ENCODE results near the gene ZNF592. TPM values are rescaled to one million over a fixed set of nuclear protein-coding genes. Genes with fewer than 3 reads are reported as not detected.

The ZNF592 gene
- total and polyA plus RNA-seq, 2 of the 13 experiments (the other 11 are each of a cell fraction or from before 2014, with no cell fraction given) = 8.2 to 9.8 TPM

GRCh38 chr15:84715441-84716035 lies 32.9 kb upstream of the ZNF592 start (continued):
- TF ChIP-seq, protein P1, sequence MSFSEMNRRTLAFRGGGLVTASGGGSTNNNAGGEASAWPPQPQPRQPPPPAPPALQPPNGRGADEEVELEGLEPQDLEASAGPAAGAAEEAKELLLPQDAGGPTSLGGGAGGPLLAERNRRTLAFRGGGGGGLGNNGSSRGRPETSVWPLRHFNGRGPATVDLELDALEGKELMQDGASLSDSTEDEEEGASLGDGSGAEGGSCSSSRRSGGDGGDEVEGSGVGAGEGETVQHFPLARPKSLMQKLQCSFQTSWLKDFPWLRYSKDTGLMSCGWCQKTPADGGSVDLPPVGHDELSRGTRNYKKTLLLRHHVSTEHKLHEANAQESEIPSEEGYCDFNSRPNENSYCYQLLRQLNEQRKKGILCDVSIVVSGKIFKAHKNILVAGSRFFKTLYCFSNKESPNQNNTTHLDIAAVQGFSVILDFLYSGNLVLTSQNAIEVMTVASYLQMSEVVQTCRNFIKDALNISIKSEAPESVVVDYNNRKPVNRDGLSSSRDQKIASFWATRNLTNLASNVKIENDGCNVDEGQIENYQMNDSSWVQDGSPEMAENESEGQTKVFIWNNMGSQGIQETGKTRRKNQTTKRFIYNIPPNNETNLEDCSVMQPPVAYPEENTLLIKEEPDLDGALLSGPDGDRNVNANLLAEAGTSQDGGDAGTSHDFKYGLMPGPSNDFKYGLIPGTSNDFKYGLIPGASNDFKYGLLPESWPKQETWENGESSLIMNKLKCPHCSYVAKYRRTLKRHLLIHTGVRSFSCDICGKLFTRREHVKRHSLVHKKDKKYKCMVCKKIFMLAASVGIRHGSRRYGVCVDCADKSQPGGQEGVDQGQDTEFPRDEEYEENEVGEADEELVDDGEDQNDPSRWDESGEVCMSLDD (CRISPR knock-in tag; IDR thresholded peaks at IDR 0.05; ENCODE audit: borderline replicate concordance) = 0 out of 2 replicates have a peak, but pooled peaks have one; percentile 6
- TF ChIP-seq MTA3 (CRISPR knock-in tag; IDR thresholded peaks at IDR 0.05) (no peak), MYC (CRISPR knock-in tag; IDR thresholded peaks at IDR 0.05; ENCODE audit: borderline replicate concordance) (no peak), ZNF460 (CRISPR knock-in tag; IDR thresholded peaks at IDR 0.05; ENCODE audit: borderline replicate concordance) (0 out of 2 replicates have a peak, but pooled peaks have one; percentile 17), RXRB (CRISPR knock-in tag; IDR thresholded peaks at IDR 0.05; ENCODE audit: borderline replicate concordance) (no peak), DR1 (CRISPR knock-in tag; IDR thresholded peaks at IDR 0.05) (no peak), ZNF562 (CRISPR knock-in tag; IDR thresholded peaks at IDR 0.05; ENCODE audit: borderline replicate concordance) (no peak), RNF2 (conservative IDR thresholded peaks at IDR 0.05; ENCODE audit: low read depth) (no peak), IKZF4 (CRISPR knock-in tag; IDR thresholded peaks at IDR 0.05; ENCODE audit: borderline replicate concordance, low read depth, not compliant biosample characterization) (no peak), TGIF2 (CRISPR knock-in tag; IDR thresholded peaks at IDR 0.05) (no peak), ATF5 (CRISPR knock-in tag; IDR thresholded peaks at IDR 0.05; ENCODE audit: low read depth) (no peak), NFE2L1 (CRISPR knock-in tag; IDR thresholded peaks at IDR 0.05; ENCODE audit: borderline replicate concordance) (no peak), ZNF407 (CRISPR knock-in tag; IDR thresholded peaks at IDR 0.05; ENCODE audit: not compliant biosample characterization) (peak; percentile 9)
- TF ChIP-seq, protein P2, sequence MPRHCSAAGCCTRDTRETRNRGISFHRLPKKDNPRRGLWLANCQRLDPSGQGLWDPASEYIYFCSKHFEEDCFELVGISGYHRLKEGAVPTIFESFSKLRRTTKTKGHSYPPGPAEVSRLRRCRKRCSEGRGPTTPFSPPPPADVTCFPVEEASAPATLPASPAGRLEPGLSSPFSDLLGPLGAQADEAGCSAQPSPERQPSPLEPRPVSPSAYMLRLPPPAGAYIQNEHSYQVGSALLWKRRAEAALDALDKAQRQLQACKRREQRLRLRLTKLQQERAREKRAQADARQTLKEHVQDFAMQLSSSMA (CRISPR knock-in tag; IDR thresholded peaks at IDR 0.05) = no peak
